Measurements from ENCODE around the gene BORCS6. TPM values are rescaled to one million over a fixed set of nuclear protein-coding genes. Genes with fewer than 3 reads are reported as not detected.

Gene BORCS6
- total and polyA plus RNA-seq, 2 of the 13 experiments (the other 11 are each of a cell fraction or from before 2014, with no cell fraction given): 2.0 to 5.1 TPM

DNA sequence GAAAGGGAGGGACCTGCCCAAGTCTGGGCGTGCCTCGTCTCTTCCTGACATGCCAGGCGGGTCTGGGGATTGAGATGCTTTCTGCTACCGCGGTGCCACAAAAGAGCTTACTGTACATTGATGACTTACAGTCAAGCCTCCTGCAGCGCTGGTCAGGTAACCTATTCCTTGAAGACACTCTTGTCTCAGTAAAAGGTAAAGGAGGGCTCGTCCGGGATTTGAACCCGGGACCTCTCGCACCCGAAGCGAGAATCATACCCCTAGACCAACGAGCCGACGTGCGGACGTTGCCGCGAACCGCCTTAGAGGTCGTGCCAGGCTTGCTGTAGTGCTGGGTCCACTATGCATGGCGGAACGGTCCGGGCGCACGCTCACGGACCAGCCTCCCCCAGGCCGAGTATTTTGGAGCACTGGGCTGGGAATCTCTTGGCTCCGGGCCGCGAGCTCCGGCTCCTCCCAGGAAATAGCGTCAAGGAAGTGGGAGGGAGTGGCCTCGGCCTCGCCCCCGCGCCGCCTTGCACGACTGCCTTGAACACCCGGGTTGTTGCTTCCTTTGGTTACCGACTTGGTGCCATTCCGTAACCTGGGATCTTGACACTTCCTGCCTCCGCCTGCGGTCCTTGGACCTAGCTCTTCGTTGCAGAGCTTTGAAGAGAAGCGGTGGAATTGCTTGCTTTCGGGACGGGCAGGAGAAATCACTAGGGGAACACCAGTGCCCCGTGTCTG, 32.8 kb upstream of the BORCS6 start (continued):
- TF ChIP-seq FOXA3 (CRISPR knock-in tag; IDR thresholded peaks at IDR 0.05): no peak
- TF ChIP-seq ZNF142 (CRISPR knock-in tag; IDR thresholded peaks at IDR 0.05): no peak
- TF ChIP-seq SETDB1 (CRISPR knock-in tag; IDR thresholded peaks at IDR 0.05; ENCODE audit: borderline replicate concordance): no peak
- no peak for TF ChIP-seq ZNF430 (CRISPR knock-in tag; IDR thresholded peaks at IDR 0.05)
- TF ChIP-seq NFKB2 (CRISPR knock-in tag; IDR thresholded peaks at IDR 0.05; ENCODE audit: borderline replicate concordance): no peak
- TF ChIP-seq, protein P1, sequence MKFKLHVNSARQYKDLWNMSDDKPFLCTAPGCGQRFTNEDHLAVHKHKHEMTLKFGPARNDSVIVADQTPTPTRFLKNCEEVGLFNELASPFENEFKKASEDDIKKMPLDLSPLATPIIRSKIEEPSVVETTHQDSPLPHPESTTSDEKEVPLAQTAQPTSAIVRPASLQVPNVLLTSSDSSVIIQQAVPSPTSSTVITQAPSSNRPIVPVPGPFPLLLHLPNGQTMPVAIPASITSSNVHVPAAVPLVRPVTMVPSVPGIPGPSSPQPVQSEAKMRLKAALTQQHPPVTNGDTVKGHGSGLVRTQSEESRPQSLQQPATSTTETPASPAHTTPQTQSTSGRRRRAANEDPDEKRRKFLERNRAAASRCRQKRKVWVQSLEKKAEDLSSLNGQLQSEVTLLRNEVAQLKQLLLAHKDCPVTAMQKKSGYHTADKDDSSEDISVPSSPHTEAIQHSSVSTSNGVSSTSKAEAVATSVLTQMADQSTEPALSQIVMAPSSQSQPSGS (CRISPR knock-in tag; IDR thresholded peaks at IDR 0.05): no peak; the same call in none of the 2 replicates
- no peak for TF ChIP-seq ZNF234 (CRISPR knock-in tag; conservative IDR thresholded peaks at IDR 0.05)
- TF ChIP-seq POLR2AphosphoS5 (IDR thresholded peaks at IDR 0.05; ENCODE audit: low read depth, low read length): peak; percentile 89
- TF ChIP-seq AHR (CRISPR knock-in tag; IDR thresholded peaks at IDR 0.05): no peak
- TF ChIP-seq MAFK (conservative IDR thresholded peaks at IDR 0.05 in 1 of 2, IDR thresholded peaks at IDR 0.05 in 1 of 2; ENCODE audit: low read length in 2 of 2): no peak
- TF ChIP-seq KLF12 (CRISPR knock-in tag; IDR thresholded peaks at IDR 0.05; ENCODE audit: borderline replicate concordance): no peak
- TF ChIP-seq EHMT2 (IDR thresholded peaks at IDR 0.05; ENCODE audit: borderline replicate concordance, low read depth, low read length): no peak
- TF ChIP-seq RFXAP (CRISPR knock-in tag; IDR thresholded peaks at IDR 0.05; ENCODE audit: borderline replicate concordance): no peak
- no peak for TF ChIP-seq ZNF530 (CRISPR knock-in tag; IDR thresholded peaks at IDR 0.05; ENCODE audit: low read depth)
- no peak for TF ChIP-seq KLF9 (CRISPR knock-in tag; IDR thresholded peaks at IDR 0.05; ENCODE audit: low read depth)
- no peak for TF ChIP-seq HNRNPH1 (optimal IDR thresholded peaks at IDR 0.05; ENCODE audit: low read depth, low read length)
- TF ChIP-seq ZNF629 (CRISPR knock-in tag; conservative IDR thresholded peaks at IDR 0.05): peak; percentile 76
- peak; percentile 74; the same call in 1 of the 2 replicates for TF ChIP-seq KDM1A (CRISPR knock-in tag; IDR thresholded peaks at IDR 0.05)
- TF ChIP-seq PRPF4 (IDR thresholded peaks at IDR 0.05; ENCODE audit: low read depth, low read length, poor library complexity, severe bottlenecking): no peak
- TF ChIP-seq SP5 (CRISPR knock-in tag; IDR thresholded peaks at IDR 0.05; ENCODE audit: borderline replicate concordance, low read depth): peak; percentile 51; the same call in 1 of the 2 replicates
- no peak for TF ChIP-seq SP1 (IDR thresholded peaks at IDR 0.05)
- no peak; the same call in 1 of the 2 replicates for TF ChIP-seq SP1 (CRISPR knock-in tag; IDR thresholded peaks at IDR 0.05)
- no peak for TF ChIP-seq ZNF841 (CRISPR knock-in tag; IDR thresholded peaks at IDR 0.05; ENCODE audit: borderline replicate concordance)

All from HepG2 (cell line).